ENCODE measurements around the gene FYB1. TPM values are rescaled to one million over a fixed set of nuclear protein-coding genes. Genes with fewer than 3 reads are reported as not detected.

Gene FYB1
- total and polyA plus RNA-seq, 5 donors from 2014 or later = 197 to 639 (median 227) TPM

GRCh38 chr5:39137819-39138451, 81.4 kb downstream of the FYB1 start:
- no peaks in the 10 kb centered on the region for H3K9me3 Mint-ChIP-seq
- no peaks in the 10 kb centered on the region for H3K27me3 Mint-ChIP-seq
- no peaks in the 10 kb centered on the region for H3K27me3 ChIP-seq (ENCODE audit: control insufficient read depth, insufficient read depth, low read length)
- peaks cover 15 to 30% (median 22%) of the 10 kb centered on the region in 4 donors for H3K4me1 Mint-ChIP-seq
- H3K36me3 Mint-ChIP-seq = peaks cover 47% of the 10 kb centered on the region
- H3K9me3 ChIP-seq (ENCODE audit: control insufficient read depth in 2 of 2, low read length in 2 of 2) = no peaks in the 10 kb centered on the region
- DNase-seq (peak in 1 of 3 donors; percentile 44), ATAC-seq (ENCODE audit: low read depth in 2 of 2) (peak; percentile 34 to 55)
- H3K4me1 ChIP-seq (ENCODE audit: control insufficient read depth, insufficient read depth, low read length, poor library complexity, severe bottlenecking) = peaks cover 7% of the 10 kb centered on the region
- no peak overlapping the region for H3K27ac ChIP-seq (ENCODE audit: insufficient read depth, low read length, poor library complexity, severe bottlenecking)
- H3K27ac Mint-ChIP-seq = peak overlapping the region; percentile 2 to 94 (median 45)
- H3K36me3 ChIP-seq (ENCODE audit: control insufficient read depth, insufficient read depth, low read length) = peaks cover 92% of the 10 kb centered on the region
- no peak overlapping the region for H3K4me3 ChIP-seq (ENCODE audit: low read depth, low read length)
- H3K4me3 Mint-ChIP-seq = no peak overlapping the region

- Histone ChIP-seq H3K27ac (ENCODE audit: insufficient read depth, low read length, poor library complexity, severe bottlenecking) (no peak overlapping the region), H3K9me3 (ENCODE audit: control insufficient read depth in 2 of 2, low read length in 2 of 2) (no peaks in the 10 kb centered on the region), H3K4me3 (ENCODE audit: low read depth, low read length) (no peak overlapping the region), H3K36me3 (ENCODE audit: control insufficient read depth, insufficient read depth, low read length) (peaks cover 93% of the 10 kb centered on the region), H3K27me3 (ENCODE audit: control insufficient read depth, insufficient read depth, low read length) (no peaks in the 10 kb centered on the region), H3K4me1 (ENCODE audit: control insufficient read depth, insufficient read depth, low read length, poor library complexity, severe bottlenecking) (peaks cover 7% of the 10 kb centered on the region)
- Mint-ChIP-seq H3K27me3 (no peaks in the 10 kb centered on the region), H3K9me3 (no peaks in the 10 kb centered on the region), H3K4me3 (no peak overlapping the region), H3K36me3 (peaks cover 49% of the 10 kb centered on the region), H3K27ac (peak overlapping the region in 2 of 3 donors; percentile 45 to 94), H3K4me1 (peaks cover 16 to 32% (median 22%) of the 10 kb centered on the region in 4 donors)
- no peak for ATAC-seq (ENCODE audit: low read depth in 2 of 2)
- no peak for DNase-seq
These were observed 82.0 kb downstream of the FYB1 start for GRCh38 chr5:39137391-39137790.

GRCh38 chr5:39132792-39133191, 86.6 kb downstream of the FYB1 start:
- Histone ChIP-seq H3K9me3 (ENCODE audit: control insufficient read depth in 2 of 2, low read length in 2 of 2) (no peaks in the 10 kb centered on the region), H3K27ac (ENCODE audit: insufficient read depth, low read length, poor library complexity, severe bottlenecking) (no peak overlapping the region), H3K4me3 (ENCODE audit: low read depth, low read length) (no peak overlapping the region), H3K27me3 (ENCODE audit: control insufficient read depth, insufficient read depth, low read length) (no peaks in the 10 kb centered on the region), H3K4me1 (ENCODE audit: control insufficient read depth, insufficient read depth, low read length, poor library complexity, severe bottlenecking) (no peaks in the 10 kb centered on the region), H3K36me3 (ENCODE audit: control insufficient read depth, insufficient read depth, low read length) (peaks cover 98% of the 10 kb centered on the region)
- Mint-ChIP-seq H3K27me3 (no peaks in the 10 kb centered on the region), H3K9me3 (no peaks in the 10 kb centered on the region), H3K27ac (peak overlapping the region; percentile 3 to 94 (median 82)), H3K4me1 (peaks cover 28 to 53% (median 37%) of the 10 kb centered on the region in 4 donors), H3K4me3 (no peak overlapping the region), H3K36me3 (peaks cover 70% of the 10 kb centered on the region)
- no peak for DNase-seq
- ATAC-seq (ENCODE audit: low read depth in 2 of 2) = no peak

GRCh38 chr5:39132128-39132447, 87.3 kb downstream of the FYB1 start:
- Mint-ChIP-seq H3K27me3 (no peaks in the 10 kb centered on the region), H3K4me1 (peaks cover 26 to 50% (median 36%) of the 10 kb centered on the region in 4 donors), H3K36me3 (peaks cover 67% of the 10 kb centered on the region), H3K4me3 (no peak overlapping the region), H3K27ac (peak overlapping the region in 2 of 3 donors; percentile 47 to 66), H3K9me3 (no peaks in the 10 kb centered on the region)
- no peaks in the 10 kb centered on the region for H3K9me3 ChIP-seq (ENCODE audit: control insufficient read depth in 2 of 2, low read length in 2 of 2)
- no peak overlapping the region for H3K27ac ChIP-seq (ENCODE audit: insufficient read depth, low read length, poor library complexity, severe bottlenecking)
- peaks cover 95% of the 10 kb centered on the region for H3K36me3 ChIP-seq (ENCODE audit: control insufficient read depth, insufficient read depth, low read length)
- H3K27me3 ChIP-seq (ENCODE audit: control insufficient read depth, insufficient read depth, low read length) = no peaks in the 10 kb centered on the region
- DNase-seq (no peak), ATAC-seq (ENCODE audit: low read depth in 2 of 2) (no peak)
- no peaks in the 10 kb centered on the region for H3K4me1 ChIP-seq (ENCODE audit: control insufficient read depth, insufficient read depth, low read length, poor library complexity, severe bottlenecking)
- no peak overlapping the region for H3K4me3 ChIP-seq (ENCODE audit: low read depth, low read length)

GRCh38 chr5:39131210-39132127, 87.9 kb downstream of the FYB1 start:
- peak overlapping the region; percentile 28 to 66 (median 47) for H3K27ac Mint-ChIP-seq
- Histone ChIP-seq H3K4me3 (ENCODE audit: low read depth, low read length) (no peak overlapping the region), H3K27me3 (ENCODE audit: control insufficient read depth, insufficient read depth, low read length) (no peaks in the 10 kb centered on the region), H3K4me1 (ENCODE audit: control insufficient read depth, insufficient read depth, low read length, poor library complexity, severe bottlenecking) (no peaks in the 10 kb centered on the region), H3K36me3 (ENCODE audit: control insufficient read depth, insufficient read depth, low read length) (peaks cover 94% of the 10 kb centered on the region), H3K9me3 (ENCODE audit: control insufficient read depth in 2 of 2, low read length in 2 of 2) (no peaks in the 10 kb centered on the region), H3K27ac (ENCODE audit: insufficient read depth, low read length, poor library complexity, severe bottlenecking) (peak overlapping the region; percentile 29)
- no peaks in the 10 kb centered on the region for H3K27me3 Mint-ChIP-seq
- no peak overlapping the region for H3K4me3 Mint-ChIP-seq
- no peak for DNase-seq
- peaks cover 63% of the 10 kb centered on the region for H3K36me3 Mint-ChIP-seq
- H3K4me1 Mint-ChIP-seq = peaks cover 24 to 48% (median 34%) of the 10 kb centered on the region in 4 donors
- ATAC-seq (ENCODE audit: low read depth in 2 of 2) = no peak
- no peaks in the 10 kb centered on the region for H3K9me3 Mint-ChIP-seq

GRCh38 chr5:39130716-39131115, 88.6 kb downstream of the FYB1 start:
- no peak for ATAC-seq (ENCODE audit: low read depth in 2 of 2)

GRCh38 chr5:39121922-39122321, 97.4 kb downstream of the FYB1 start:
- Mint-ChIP-seq H3K9me3 (no peaks in the 10 kb centered on the region), H3K4me3 (no peak overlapping the region), H3K4me1 (peaks cover 14 to 19% (median 17%) of the 10 kb centered on the region in 4 donors), H3K36me3 (peaks cover 40% of the 10 kb centered on the region), H3K27ac (peak overlapping the region; percentile 72 to 79 (median 74)), H3K27me3 (no peaks in the 10 kb centered on the region)
- peaks cover 96% of the 10 kb centered on the region for H3K36me3 ChIP-seq (ENCODE audit: control insufficient read depth, insufficient read depth, low read length)
- H3K4me1 ChIP-seq (ENCODE audit: control insufficient read depth, insufficient read depth, low read length, poor library complexity, severe bottlenecking) = peaks cover 7% of the 10 kb centered on the region
- no peak overlapping the region for H3K27ac ChIP-seq (ENCODE audit: insufficient read depth, low read length, poor library complexity, severe bottlenecking)
- no peaks in the 10 kb centered on the region for H3K27me3 ChIP-seq (ENCODE audit: control insufficient read depth, insufficient read depth, low read length)
- no peak for DNase-seq
- ATAC-seq (ENCODE audit: low read depth in 2 of 2) = no peak
- no peaks in the 10 kb centered on the region for H3K9me3 ChIP-seq (ENCODE audit: control insufficient read depth in 2 of 2, low read length in 2 of 2)
- no peak overlapping the region for H3K4me3 ChIP-seq (ENCODE audit: low read depth, low read length)

More at GRCh38 chr5:39130716-39131115, 88.6 kb downstream of the FYB1 start:
- H3K4me3 ChIP-seq (ENCODE audit: low read depth, low read length) = no peak overlapping the region
- H3K36me3 Mint-ChIP-seq = peaks cover 67% of the 10 kb centered on the region
- H3K4me3 Mint-ChIP-seq = no peak overlapping the region
- peak overlapping the region; percentile 13 to 28 (median 21) for H3K27ac Mint-ChIP-seq
- H3K4me1 Mint-ChIP-seq = peaks cover 22 to 52% (median 37%) of the 10 kb centered on the region in 4 donors
- H3K27me3 ChIP-seq (ENCODE audit: control insufficient read depth, insufficient read depth, low read length) = no peaks in the 10 kb centered on the region
- no peaks in the 10 kb centered on the region for H3K9me3 ChIP-seq (ENCODE audit: control insufficient read depth in 2 of 2, low read length in 2 of 2)
- no peaks in the 10 kb centered on the region for H3K4me1 ChIP-seq (ENCODE audit: control insufficient read depth, insufficient read depth, low read length, poor library complexity, severe bottlenecking)
- DNase-seq = no peak
- peaks cover 95% of the 10 kb centered on the region for H3K36me3 ChIP-seq (ENCODE audit: control insufficient read depth, insufficient read depth, low read length)
- no peaks in the 10 kb centered on the region for H3K9me3 Mint-ChIP-seq
- no peaks in the 10 kb centered on the region for H3K27me3 Mint-ChIP-seq
- H3K27ac ChIP-seq (ENCODE audit: insufficient read depth, low read length, poor library complexity, severe bottlenecking) = no peak overlapping the region

Measured in CD4-positive, CD25-positive, alpha-beta regulatory T cell (primary cell).